Upper lobe of left lung (tissue), 6 donors: ENCODE data around the gene MYLK. TPM values are rescaled to one million over a fixed set of nuclear protein-coding genes. Genes with fewer than 3 reads are reported as not detected.

Experiments
- ATAC-seq, 2 donors: fragments of 200-7000 bp; cut with Tn5 transposase; one replicate each; pipeline ENCODE4 v1.9.1; 2022; ENCODE audit warnings: mild to moderate bottlenecking in 2 of 2, moderate library complexity in 2 of 2; ENCODE audit not compliant: low FRiP score in 2 of 2
- DNase-seq, 2 donors: peaks; one replicate each; pipeline ENCODE4 v3.0.0-alpha.2; 2019 to 2020
- H3K27ac ChIP-seq, 4 donors: fragments of 200-600 bp; sonication (generic); one replicate each; pipeline ENCODE4 v1.5.1; 2016 to 2019
- H3K27me3 ChIP-seq, 4 donors: fragments of 200-600 bp; sonication (generic); one replicate each; pipeline ENCODE4 v1.5.1; 2017 to 2019
- H3K36me3 ChIP-seq, 4 donors: fragments of 200-600 bp; sonication (generic); one replicate each; pipeline ENCODE4 v1.5.1; 2016 to 2019
- H3K4me1 ChIP-seq, 4 donors: fragments of 200-600 bp; sonication (generic); one replicate each; pipeline ENCODE4 v1.5.1; 2018 to 2019
- H3K4me3 ChIP-seq, 4 donors: fragments of 200-600 bp; sonication (generic); one replicate each; pipeline ENCODE4 v1.5.1; 2017 to 2019; ENCODE audit warnings: mild to moderate bottlenecking in 2 of 4, moderate library complexity in 1 of 4
- H3K9me3 ChIP-seq, 4 donors: fragments of 200-600 bp; sonication (generic); one replicate each; pipeline ENCODE4 v1.5.1; 2018 to 2019
- CTCF ChIP-seq, 6 experiments: fragments of 450-650 bp in 4 of 6; fragments of 200-600 bp in 2 of 6; sonication (generic) in 2 of 6; IDR thresholded peaks; one replicate each; pipeline ENCODE4 v1.5.1; 2016 to 2019; ENCODE audit warnings: antibody characterized with exemption in 6 of 6
- EP300 ChIP-seq, 4 donors: sonication (generic); formaldehyde crosslinking; IDR thresholded peaks; one replicate each; pipeline ENCODE4 v1.5.1; 2017; ENCODE audit warnings: antibody characterized with exemption in 4 of 4, control low read depth in 2 of 4
- POLR2A ChIP-seq, 4 donors: fragments of 450-650 bp; IDR thresholded peaks; one replicate each; pipeline ENCODE4 v1.5.1; 2016 to 2017; ENCODE audit warnings: antibody characterized with exemption in 4 of 4, mild to moderate bottlenecking in 2 of 4
- POLR2AphosphoS5 ChIP-seq, 2 donors: sonication (generic); formaldehyde crosslinking; IDR thresholded peaks; one replicate each; pipeline ENCODE4 v1.5.1; 2017; ENCODE audit warnings: antibody characterized with exemption in 2 of 2
- WGBS, 2 donors: methylation state at CpG; one replicate each; pipeline ENCODE4 v1.1.5; 2017 to 2018; 5-methylcytosine and 5-hydroxymethylcytosine counted together
- total RNA-seq, 6 donors: library from RNA; depleted of rRNA in 4 of 6; stranded (reverse); fragments of >200 nt in 4 of 6; gene quantifications; one replicate each; pipeline versions ENCODE4 v1.1.0 to v1.2.1, GENCODE V29; 2016 to 2021
- donor health status: DM: no; HTN: no; CAD: no; lungs with moderate emphysema.
- donor health status: DM: no; HTN: yes; CAD: no; lungs with severe emphysema.

MYLK gene
- total RNA-seq, 6 donors from 2014 or later, result 105 to 378 (median 160) TPM

- Histone ChIP-seq H3K4me1 (peaks cover 49 to 69% (median 59%) of the 10 kb centered on the region in 4 donors), H3K27me3 (no peaks in the 10 kb centered on the region), H3K9me3 (no peaks in the 10 kb centered on the region), H3K4me3 (peak overlapping the region in 2 of 4 donors; percentile 1 to 54), H3K36me3 (peaks cover 0 to 11% (median 2%) of the 10 kb centered on the region in 4 donors), H3K27ac (peak overlapping the region; percentile 61 to 87 (median 82))
- ATAC-seq, result no peak
- WGBS, 2 donors, result 46% methylated on average over 13 to 14 of the region's 14 CpGs
- TF ChIP-seq POLR2AphosphoS5 (IDR thresholded peaks at IDR 0.05) (peak in 1 of 2 donors; percentile 28), CTCF (IDR thresholded peaks at IDR 0.05) (no peak), POLR2A (IDR thresholded peaks at IDR 0.05) (no peak), EP300 (IDR thresholded peaks at IDR 0.05) (no peak)
- DNase-seq, result no peak
Measured at GRCh38 chr3:123695731-123696640, 188.1 kb downstream of the MYLK start.

- H3K4me1 ChIP-seq, result peaks cover 52 to 65% (median 60%) of the 10 kb centered on the region in 4 donors
- ATAC-seq (no peak), DNase-seq (no peak)
- H3K36me3 ChIP-seq, result peaks cover 0 to 13% (median 4%) of the 10 kb centered on the region in 4 donors
- no peaks in the 10 kb centered on the region for H3K27me3 ChIP-seq
- H3K9me3 ChIP-seq, result no peaks in the 10 kb centered on the region
- H3K27ac ChIP-seq, result peak overlapping the region; percentile 61 to 87 (median 76)
- TF ChIP-seq POLR2A (IDR thresholded peaks at IDR 0.05), result no peak
- no peak for TF ChIP-seq EP300 (IDR thresholded peaks at IDR 0.05)
- TF ChIP-seq POLR2AphosphoS5 (IDR thresholded peaks at IDR 0.05), result no peak
- no peak for TF ChIP-seq CTCF (IDR thresholded peaks at IDR 0.05)
- WGBS, 2 donors, result 54 to 67% methylated on average over 1 to 2 of the region's 2 CpGs
- H3K4me3 ChIP-seq, result no peak overlapping the region
Measured at GRCh38 chr3:123695152-123695551, 189.0 kb downstream of the MYLK start.

GRCh38 chr3:123694366-123695087, 189.6 kb downstream of the MYLK start:
- ATAC-seq (no peak), DNase-seq (peak in 1 of 2 donors; percentile 26)
- TF ChIP-seq CTCF (IDR thresholded peaks at IDR 0.05), result no peak
- TF ChIP-seq EP300 (IDR thresholded peaks at IDR 0.05), result no peak
- TF ChIP-seq POLR2A (IDR thresholded peaks at IDR 0.05), result no peak
- TF ChIP-seq POLR2AphosphoS5 (IDR thresholded peaks at IDR 0.05), result no peak
- H3K4me3 ChIP-seq, result peak overlapping the region in 1 of 4 donors; percentile 7
- H3K27ac ChIP-seq, result peak overlapping the region; percentile 61 to 87 (median 76)
- peaks cover 58 to 69% (median 63%) of the 10 kb centered on the region in 4 donors for H3K4me1 ChIP-seq
- H3K27me3 ChIP-seq, result no peaks in the 10 kb centered on the region
- no peaks in the 10 kb centered on the region for H3K9me3 ChIP-seq
- 51 to 55% methylated on average over 6 of the region's 6 CpGs for WGBS, 2 donors
- H3K36me3 ChIP-seq, result peaks cover 0 to 17% (median 7%) of the 10 kb centered on the region in 4 donors

- Histone ChIP-seq H3K4me3 (no peak overlapping the region), H3K9me3 (no peaks in the 10 kb centered on the region), H3K4me1 (peaks cover 66 to 77% (median 71%) of the 10 kb centered on the region in 4 donors), H3K36me3 (peaks cover 0 to 17% (median 7%) of the 10 kb centered on the region in 4 donors), H3K27me3 (no peaks in the 10 kb centered on the region), H3K27ac (peak overlapping the region; percentile 61 to 87 (median 76))
- 68% methylated on average over 2 of the region's 2 CpGs; no CpG with 5 or more reads in 1 of the 2 donors for WGBS, 2 donors
- peak in 1 of 2 donors; percentile 34 for ATAC-seq
- no peak for TF ChIP-seq EP300 (IDR thresholded peaks at IDR 0.05)
- no peak for TF ChIP-seq POLR2A (IDR thresholded peaks at IDR 0.05)
- TF ChIP-seq CTCF (IDR thresholded peaks at IDR 0.05), result no peak
- TF ChIP-seq POLR2AphosphoS5 (IDR thresholded peaks at IDR 0.05), result no peak
- DNase-seq, result no peak
Measured at GRCh38 chr3:123693584-123694190, 190.4 kb downstream of the MYLK start.
